NCI-H69 (cell line): Measurements from ENCODE around the gene HSDL2.
"Not testable (repeated sequence)": the region's sequence is repeated elsewhere in the genome, so short reads cannot be mapped to it uniquely, and the experiment has no call there.

Experiments
- DNase-seq: peaks from one replicate; lab custom pipeline; 2025; lab: John Stamatoyannopoulos, UW

Gene HSDL2

DNA sequence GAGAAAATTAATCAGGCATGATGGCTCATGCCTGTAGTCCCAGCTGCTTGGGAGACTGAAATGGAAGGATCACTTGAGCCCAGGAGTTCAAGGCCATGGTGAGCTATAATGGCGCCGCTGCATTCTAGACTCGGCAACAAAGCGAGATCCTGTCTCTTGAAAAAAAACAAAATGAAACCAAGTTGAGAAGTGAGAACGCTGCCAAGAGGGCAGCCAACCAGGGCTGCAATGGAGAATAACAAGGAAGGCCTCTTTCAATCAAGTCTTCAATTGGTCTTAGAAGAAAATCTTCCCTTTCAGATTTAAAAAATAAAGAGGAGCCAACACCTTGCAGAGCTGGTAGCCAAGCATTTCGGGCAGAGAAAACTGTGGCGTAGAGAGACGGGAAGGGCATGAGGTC, 121.4 kb downstream of the HSDL2 start:
- DNase-seq: no peak

DNA sequence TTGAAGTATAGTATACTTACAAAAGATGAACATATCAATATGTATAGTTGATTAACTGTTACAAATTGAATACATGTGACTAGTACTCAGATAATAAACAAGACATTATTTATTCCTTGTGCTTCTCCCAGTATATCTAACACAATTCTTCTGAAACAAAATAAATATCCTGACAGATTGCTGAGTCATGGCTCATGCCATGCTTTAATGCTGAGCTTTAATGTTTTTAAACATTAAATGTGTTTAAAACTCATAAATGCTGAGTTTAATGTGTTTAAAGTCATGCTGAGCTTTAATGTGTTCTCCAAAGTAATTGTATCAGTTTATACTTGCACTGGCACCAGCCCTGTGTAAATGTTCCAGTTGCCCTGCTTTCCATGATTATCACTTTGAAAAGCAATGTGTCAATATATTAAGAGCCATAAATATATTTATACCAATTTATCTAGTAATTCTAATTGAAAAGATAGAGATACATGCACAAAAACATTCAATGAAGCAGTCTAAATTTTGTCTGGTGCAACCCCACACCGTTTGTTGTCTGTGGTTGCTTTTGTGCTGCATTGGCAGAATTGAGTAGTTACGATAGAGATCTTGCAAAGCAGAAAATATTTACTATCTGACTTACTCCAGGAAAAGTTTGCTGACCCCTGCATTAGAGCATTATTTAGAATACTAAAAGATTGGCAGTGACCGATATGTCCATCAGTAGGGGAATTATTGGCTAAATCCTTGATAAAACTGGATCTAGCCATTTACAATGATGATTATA, 122.5 kb downstream of the HSDL2 start:
- no peak for DNase-seq

DNA sequence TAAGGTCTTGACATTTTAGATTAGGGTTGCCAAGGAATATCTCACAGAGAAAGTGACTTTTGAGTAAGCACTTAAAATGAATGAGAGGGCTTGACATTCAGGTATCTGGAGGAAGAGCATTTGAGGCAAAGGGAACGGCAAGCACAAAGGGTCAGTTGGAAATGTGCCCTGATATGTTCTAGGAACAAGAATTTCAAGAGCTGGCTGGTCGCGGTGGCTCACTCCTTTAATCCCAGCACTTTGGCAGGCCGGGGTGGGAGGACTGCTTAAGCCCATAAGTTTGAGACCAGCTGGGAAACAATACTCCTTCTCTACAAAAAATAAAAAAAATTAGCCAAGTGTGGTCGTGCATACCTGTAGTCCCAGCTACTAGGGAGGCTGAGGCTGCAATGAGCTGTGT, 123.3 kb downstream of the HSDL2 start:
- peak; percentile 12 for DNase-seq

DNA sequence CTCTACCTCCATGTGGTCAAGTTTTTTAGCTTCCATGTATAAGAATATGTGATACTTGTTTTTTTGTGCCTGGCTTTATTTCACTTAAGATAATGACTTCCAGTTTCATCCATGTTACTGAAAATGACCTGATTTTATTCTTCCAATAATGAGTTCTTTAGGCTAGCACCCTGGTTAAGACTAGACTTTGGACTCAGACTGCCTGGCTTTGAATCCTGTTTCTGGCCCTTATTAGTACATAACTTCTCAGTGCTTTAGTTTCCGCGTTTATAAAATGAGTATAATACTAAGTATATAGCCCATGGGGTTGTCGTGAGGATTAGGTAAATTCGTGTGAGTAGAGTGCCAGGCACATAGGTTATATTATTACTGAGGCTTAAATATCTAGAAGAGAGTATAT, 125.2 kb downstream of the HSDL2 start:
- peak; percentile 23 for DNase-seq

DNA sequence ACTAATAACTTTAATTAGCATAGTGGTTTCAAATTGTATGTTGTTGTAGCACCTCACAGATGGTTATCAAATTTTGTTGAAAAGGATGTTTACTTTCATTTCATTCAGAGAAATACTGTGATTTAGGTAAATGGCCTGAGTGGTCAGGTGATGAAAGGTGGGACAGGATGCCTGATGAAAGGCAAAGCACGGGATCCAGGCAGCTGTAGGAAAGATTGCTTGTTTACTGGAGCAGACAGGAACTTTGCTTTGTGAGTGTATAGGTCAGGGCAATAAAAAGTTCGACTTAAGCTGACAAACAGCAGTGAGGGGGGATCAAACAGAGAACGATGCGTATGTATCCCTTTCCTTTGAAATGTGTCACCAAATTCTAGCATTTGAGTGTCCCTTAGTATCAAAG, 125.7 kb downstream of the HSDL2 start:
- DNase-seq: peak; percentile 59

DNA sequence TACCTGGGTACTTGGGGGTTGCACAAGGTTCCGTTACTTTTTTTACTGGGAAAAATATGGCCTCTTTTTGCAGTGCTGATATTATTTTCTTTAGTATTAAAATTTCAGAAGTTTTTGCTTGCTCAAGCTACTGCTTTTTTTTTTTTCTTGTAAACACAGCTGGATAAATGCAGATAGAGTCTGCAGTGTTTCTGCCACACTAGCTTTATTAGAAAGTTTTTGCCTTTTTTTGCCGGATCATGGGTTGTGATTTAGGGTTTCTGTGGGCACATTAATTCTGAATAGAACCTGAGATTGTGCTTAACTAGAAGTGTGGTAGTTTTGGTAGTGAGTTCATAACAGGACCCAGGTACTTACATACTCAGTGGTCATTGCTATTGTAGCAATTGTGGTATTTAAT, 126.7 kb downstream of the HSDL2 start:
- DNase-seq: no peak

DNA sequence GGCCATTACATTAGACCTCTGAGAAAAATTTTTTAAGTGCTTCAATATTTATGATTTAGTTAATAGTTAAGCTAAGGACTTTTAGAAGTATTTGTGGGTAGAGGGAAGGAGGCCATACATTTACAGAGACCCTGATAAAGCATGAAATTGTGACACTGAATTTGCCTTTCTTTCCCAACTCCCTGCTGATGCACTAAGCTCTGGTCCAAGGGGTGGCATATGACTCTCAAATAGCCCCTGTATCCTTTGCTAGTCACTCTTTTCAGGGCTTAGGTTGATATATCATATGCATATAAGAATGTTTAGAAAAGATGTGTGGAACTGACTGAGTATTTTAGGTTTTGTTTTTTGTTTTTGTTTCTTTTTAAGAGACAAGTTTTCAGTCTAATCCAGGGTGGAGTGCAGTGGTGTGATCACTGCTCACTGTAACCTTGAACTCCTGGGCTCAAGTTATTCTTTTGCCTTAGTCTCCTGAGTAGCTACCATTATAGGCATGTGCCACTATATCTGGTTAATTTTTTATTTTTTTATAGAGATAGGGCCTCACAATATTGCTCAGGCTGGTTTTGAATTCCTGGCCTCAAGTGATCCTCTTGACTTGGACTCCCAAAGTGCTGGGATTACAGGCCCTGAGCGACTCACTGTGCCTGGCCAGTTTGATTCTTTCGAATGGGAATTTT, 127.2 kb downstream of the HSDL2 start:
- DNase-seq: no peak

DNA sequence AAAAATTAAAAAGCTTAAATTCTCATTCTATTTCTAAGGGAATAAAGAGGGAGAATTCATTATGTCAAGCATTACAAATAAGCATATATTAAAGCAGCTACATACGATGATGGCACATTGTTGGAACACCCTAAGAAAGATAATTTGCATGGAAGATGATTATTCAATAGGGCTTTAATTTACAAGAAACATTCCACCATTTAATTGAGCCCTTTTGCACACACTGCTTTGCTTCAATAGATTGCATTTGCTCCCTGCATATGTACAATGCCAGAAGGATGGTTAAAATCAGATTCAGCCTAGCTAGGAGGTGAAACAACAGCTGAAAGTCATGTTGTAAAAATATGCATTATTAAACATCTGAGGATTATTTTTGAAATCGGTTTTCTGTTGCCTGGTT, 128.5 kb downstream of the HSDL2 start:
- peak; percentile 16 for DNase-seq

DNA sequence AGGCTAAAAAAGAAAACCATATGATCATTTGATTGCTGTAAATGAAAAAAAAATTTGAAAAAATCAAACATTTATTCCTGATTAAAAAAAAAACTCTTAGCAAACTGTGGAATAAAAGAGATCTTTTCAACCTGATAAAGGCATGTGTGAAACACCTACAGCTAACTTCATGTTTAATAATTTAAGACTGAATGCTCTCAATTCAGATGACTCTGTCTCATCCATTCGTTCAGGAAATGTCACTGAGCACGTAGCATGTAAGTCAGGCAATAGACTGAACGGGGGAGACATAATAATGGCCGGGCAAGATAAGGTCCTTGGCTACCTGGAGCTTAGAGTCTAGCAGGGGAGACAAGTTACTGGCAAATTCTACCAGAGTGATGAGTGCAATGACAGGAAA, 132.5 kb downstream of the HSDL2 start:
- DNase-seq: not testable (repeated sequence)

DNA sequence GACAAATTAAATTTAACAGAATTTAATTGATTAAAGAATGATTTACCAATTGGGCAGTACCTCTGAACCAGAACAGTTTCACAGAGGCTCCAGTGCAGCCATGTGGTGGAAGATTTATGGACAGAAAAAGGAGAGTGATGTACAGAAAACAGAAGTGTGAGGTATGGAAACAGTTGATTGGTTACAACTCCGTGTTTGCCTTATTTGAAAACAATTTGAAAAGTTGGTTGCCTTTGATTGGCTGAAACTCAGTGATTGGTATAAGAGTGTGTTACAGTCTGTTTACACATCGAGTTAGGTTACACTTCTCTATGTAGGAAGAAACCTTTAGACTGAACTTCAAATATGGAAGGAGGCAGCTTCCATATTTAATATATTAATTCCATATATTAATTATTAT, 136.9 kb downstream of the HSDL2 start:
- DNase-seq: no peak

DNA sequence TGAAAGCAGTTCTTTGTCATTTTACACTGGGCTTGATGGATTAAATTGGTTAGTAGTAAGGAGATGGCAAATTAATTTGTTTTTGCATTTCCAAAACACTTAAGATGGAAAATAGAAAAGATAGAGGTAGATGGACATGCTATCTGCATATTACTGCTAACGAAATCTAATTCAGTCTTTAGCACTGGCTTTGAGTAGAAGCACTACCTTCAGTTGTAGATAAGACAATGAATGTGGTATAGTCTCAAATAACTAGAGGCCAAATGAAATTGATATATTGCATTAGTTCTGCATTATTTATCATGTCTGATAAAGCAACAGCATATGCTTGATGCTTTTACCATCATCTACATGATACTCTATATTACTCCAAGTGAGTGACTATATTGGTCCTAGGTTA, 140.2 kb downstream of the HSDL2 start:
- no peak for DNase-seq

DNA sequence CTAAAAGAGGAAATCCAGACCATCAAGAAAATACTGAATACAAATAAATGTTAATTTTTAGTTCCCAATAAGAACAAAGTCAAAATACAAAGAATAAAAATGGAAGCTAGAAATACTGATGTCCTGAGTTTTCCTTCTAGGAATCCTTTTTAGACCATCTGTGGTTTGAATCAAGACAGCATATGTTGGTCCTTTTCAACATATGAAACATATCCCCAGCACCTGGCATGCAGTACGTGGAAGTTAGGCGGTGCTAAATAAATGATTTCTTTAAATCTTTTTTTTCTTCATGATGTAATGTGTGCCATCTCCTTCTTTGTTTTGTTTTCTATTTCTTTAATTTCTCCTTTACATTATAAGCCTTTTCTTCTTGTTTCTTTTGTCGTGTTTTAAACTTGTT, 140.7 kb downstream of the HSDL2 start:
- peak; percentile 27 for DNase-seq
